ENCODE results near the gene LAMA5. TPM values are rescaled to one million over a fixed set of nuclear protein-coding genes. Genes with fewer than 3 reads are reported as not detected.

LAMA5 gene
- total and polyA plus RNA-seq, 2 experiments from 2014 or later, result 201 to 298 TPM

- Histone ChIP-seq H2AFZ (no peak overlapping the region), H3K27ac (ENCODE audit: low read depth) (no peak overlapping the region), H3K27me3 (ENCODE audit: insufficient read depth) (no peaks in the 10 kb centered on the region), H3K36me3 (ENCODE audit: insufficient read depth) (peaks cover 17% of the 10 kb centered on the region), H4K20me1 (replicated peaks; ENCODE audit: insufficient read depth) (no peaks in the 10 kb centered on the region), H3K4me2 (no peak overlapping the region), H3K9me2 (ENCODE audit: insufficient read depth) (no peaks in the 10 kb centered on the region), H3K4me3 (no peak overlapping the region), H3K4me1 (ENCODE audit: insufficient read depth) (no peaks in the 10 kb centered on the region), H3F3A (replicated peaks; ENCODE audit: low read depth) (no peaks in the 10 kb centered on the region), H3K79me2 (replicated peaks; ENCODE audit: insufficient read depth) (no peaks in the 10 kb centered on the region)
- H3K4me3 Mint-ChIP-seq, result no peak overlapping the region
- peaks cover 43% of the 10 kb centered on the region for H3K36me3 Mint-ChIP-seq (ENCODE audit: low read depth)
- TF ChIP-seq ZNF462 (CRISPR knock-in tag; IDR thresholded peaks at IDR 0.05), result no peak
- no peak for TF ChIP-seq JUNB (IDR thresholded peaks at IDR 0.05; ENCODE audit: unreplicated experiment)
- TF ChIP-seq, protein P1, sequence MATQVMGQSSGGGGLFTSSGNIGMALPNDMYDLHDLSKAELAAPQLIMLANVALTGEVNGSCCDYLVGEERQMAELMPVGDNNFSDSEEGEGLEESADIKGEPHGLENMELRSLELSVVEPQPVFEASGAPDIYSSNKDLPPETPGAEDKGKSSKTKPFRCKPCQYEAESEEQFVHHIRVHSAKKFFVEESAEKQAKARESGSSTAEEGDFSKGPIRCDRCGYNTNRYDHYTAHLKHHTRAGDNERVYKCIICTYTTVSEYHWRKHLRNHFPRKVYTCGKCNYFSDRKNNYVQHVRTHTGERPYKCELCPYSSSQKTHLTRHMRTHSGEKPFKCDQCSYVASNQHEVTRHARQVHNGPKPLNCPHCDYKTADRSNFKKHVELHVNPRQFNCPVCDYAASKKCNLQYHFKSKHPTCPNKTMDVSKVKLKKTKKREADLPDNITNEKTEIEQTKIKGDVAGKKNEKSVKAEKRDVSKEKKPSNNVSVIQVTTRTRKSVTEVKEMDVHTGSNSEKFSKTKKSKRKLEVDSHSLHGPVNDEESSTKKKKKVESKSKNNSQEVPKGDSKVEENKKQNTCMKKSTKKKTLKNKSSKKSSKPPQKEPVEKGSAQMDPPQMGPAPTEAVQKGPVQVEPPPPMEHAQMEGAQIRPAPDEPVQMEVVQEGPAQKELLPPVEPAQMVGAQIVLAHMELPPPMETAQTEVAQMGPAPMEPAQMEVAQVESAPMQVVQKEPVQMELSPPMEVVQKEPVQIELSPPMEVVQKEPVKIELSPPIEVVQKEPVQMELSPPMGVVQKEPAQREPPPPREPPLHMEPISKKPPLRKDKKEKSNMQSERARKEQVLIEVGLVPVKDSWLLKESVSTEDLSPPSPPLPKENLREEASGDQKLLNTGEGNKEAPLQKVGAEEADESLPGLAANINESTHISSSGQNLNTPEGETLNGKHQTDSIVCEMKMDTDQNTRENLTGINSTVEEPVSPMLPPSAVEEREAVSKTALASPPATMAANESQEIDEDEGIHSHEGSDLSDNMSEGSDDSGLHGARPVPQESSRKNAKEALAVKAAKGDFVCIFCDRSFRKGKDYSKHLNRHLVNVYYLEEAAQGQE (IDR thresholded peaks at IDR 0.05; ENCODE audit: unreplicated experiment), result no peak
- no peak for TF ChIP-seq EZH2phosphoT487 (IDR thresholded peaks at IDR 0.05; ENCODE audit: unreplicated experiment)
- no peak for TF ChIP-seq EZH2 (IDR thresholded peaks at IDR 0.05; ENCODE audit: low read depth, unreplicated experiment)
- DNase-seq (ENCODE audit: low spot score), result no peak
- H3K4me1 Mint-ChIP-seq, result no peaks in the 10 kb centered on the region
- no peaks in the 10 kb centered on the region; the same call in 2 of the 3 replicates for H3K9me3 Mint-ChIP-seq
- no peak for ATAC-seq
- no peak overlapping the region for H3K27ac Mint-ChIP-seq
- H3K27me3 Mint-ChIP-seq (ENCODE audit: insufficient read depth, low read depth, poor library complexity), result peaks cover 12% of the 10 kb centered on the region
Measured at GRCh38 chr20:62331347-62331746, 35.8 kb downstream of the LAMA5 start.

Data from GM23338 (cell line).